Hepatocyte (in vitro differentiated cells): ENCODE data around the gene HIRIP3. TPM values are rescaled to one million over a fixed set of nuclear protein-coding genes. Genes with fewer than 3 reads are reported as not detected.

Source experiments
- DNase-seq: peaks from one replicate; pipeline ENCODE4 v3.0.0-alpha.2; 2016; ENCODE audit warnings: low spot score
- H2AFZ ChIP-seq: fragments of 200-600 bp; sonication (generic); 2 replicates; pipeline ENCODE4 v1.6.0; 2016; ENCODE audit warnings: antibody characterized with exemption, mild to moderate bottlenecking
- H3K27ac ChIP-seq: fragments of 200-600 bp; sonication (generic); 2 replicates; pipeline ENCODE4 v1.5.1; 2016; ENCODE audit warnings: mild to moderate bottlenecking
- H3K27me3 ChIP-seq: fragments of 200-600 bp; sonication (generic); 2 replicates; pipeline ENCODE4 v1.6.1; 2016
- H3K36me3 ChIP-seq: fragments of 200-600 bp; sonication (generic); replicated peaks from 2 replicates; pipeline ENCODE4 v1.5.1; 2016; ENCODE audit warnings: low read depth; ENCODE audit not compliant: insufficient read depth
- H3K4me1 ChIP-seq: fragments of 200-600 bp; sonication (generic); 2 replicates; pipeline ENCODE4 v1.5.1; 2016; ENCODE audit warnings: mild to moderate bottlenecking, moderate library complexity; ENCODE audit not compliant: insufficient read depth
- H3K4me2 ChIP-seq: fragments of 200-600 bp; sonication (generic); 2 replicates; pipeline ENCODE4 v1.6.0; 2016
- H3K4me3 ChIP-seq: fragments of 200-600 bp; sonication (generic); 2 replicates; pipeline ENCODE4 v1.5.1; 2016; ENCODE audit warnings: mild to moderate bottlenecking
- H3K79me2 ChIP-seq: fragments of 200-600 bp; sonication (generic); 2 replicates; pipeline ENCODE4 v1.6.0; 2017; ENCODE audit warnings: mild to moderate bottlenecking
- H3K9me2 ChIP-seq: fragments of 200-600 bp; sonication (generic); replicated peaks from 2 replicates; pipeline ENCODE4 v1.6.0; 2017; ENCODE audit warnings: mild to moderate bottlenecking; ENCODE audit not compliant: insufficient read depth
- H3K9me3 ChIP-seq: fragments of 200-600 bp; sonication (generic); 2 replicates; pipeline ENCODE4 v1.5.1; 2016; ENCODE audit warnings: low read depth, mild to moderate bottlenecking
- H4K20me1 ChIP-seq: fragments of 200-600 bp; sonication (generic); 2 replicates; pipeline ENCODE4 v1.6.0; 2016; ENCODE audit warnings: mild to moderate bottlenecking; ENCODE audit not compliant: insufficient read depth, poor library complexity, severe bottlenecking
- CTCF ChIP-seq: fragments of 200-600 bp; sonication (generic); IDR thresholded peaks from 2 replicates; pipeline ENCODE4 v1.5.1; 2016; ENCODE audit warnings: antibody characterized with exemption, mild to moderate bottlenecking; ENCODE audit not compliant: poor library complexity
- EZH2 ChIP-seq: fragments of 200-600 bp; sonication (generic); IDR thresholded peaks from 2 replicates; pipeline ENCODE4 v1.6.1; 2016; ENCODE audit warnings: antibody characterized with exemption, mild to moderate bottlenecking, borderline replicate concordance
- EZH2phosphoT487 ChIP-seq: fragments of 200-600 bp; sonication (generic); IDR thresholded peaks from one replicate; pipeline ENCODE4 v1.6.1; 2018; ENCODE audit warnings: antibody characterized with exemption, mild to moderate bottlenecking, low read depth, moderate library complexity; ENCODE audit not compliant: unreplicated experiment, severe bottlenecking
- WGBS: methylation state at CpG from one replicate; pipeline ENCODE4 v1.1.6; 2016; ENCODE audit warnings: low lambda C conversion rate; ENCODE audit errors: missing lambda C conversion rate; 5-methylcytosine and 5-hydroxymethylcytosine counted together
- polyA plus RNA-seq: library from polyadenylated mRNA; unstranded; fragments of >200 nt; fragmentation: Nextera tagmentation; extraction: Ambion mirVana; gene quantifications from 2 replicates; pipeline ENCODE4 v1.2.1, GENCODE V29; 2016
- total RNA-seq: library from RNA; depleted of rRNA; stranded (reverse); fragments of >200 nt; gene quantifications from 2 replicates; pipeline ENCODE4 v1.2.3, GENCODE V29; 2014

HIRIP3 gene
- total and polyA plus RNA-seq, 2 experiments from 2014 or later: 10.6 to 12.9 TPM

GRCh38 chr16:29990883-29991570 lies 4.4 kb downstream of the HIRIP3 start:
- no peaks in the 10 kb centered on the region for H3K36me3 ChIP-seq
- H3K4me2 ChIP-seq: no peak overlapping the region
- no peak for TF ChIP-seq EZH2
- no peak for TF ChIP-seq CTCF
- TF ChIP-seq EZH2phosphoT487: no peak
- no peaks in the 10 kb centered on the region for H3K79me2 ChIP-seq
- DNase-seq: no peak
- 95% methylated on average over 25 of the region's 35 CpGs for WGBS
- no peak overlapping the region for H2AFZ ChIP-seq
- H3K27me3 ChIP-seq: no peaks in the 10 kb centered on the region
- H3K4me3 ChIP-seq: no peak overlapping the region
- H3K9me3 ChIP-seq: no peaks in the 10 kb centered on the region
- peaks cover 9% of the 10 kb centered on the region for H3K4me1 ChIP-seq
- H3K27ac ChIP-seq: no peak overlapping the region
- no peaks in the 10 kb centered on the region for H3K9me2 ChIP-seq
- H4K20me1 ChIP-seq: no peaks in the 10 kb centered on the region

- Histone ChIP-seq H3K9me2 (no peaks in the 10 kb centered on the region), H3K27me3 (no peaks in the 10 kb centered on the region), H3K79me2 (no peaks in the 10 kb centered on the region), H3K9me3 (no peaks in the 10 kb centered on the region), H3K36me3 (no peaks in the 10 kb centered on the region), H3K4me1 (peaks cover 9% of the 10 kb centered on the region), H3K4me2 (no peak overlapping the region), H3K4me3 (no peak overlapping the region), H4K20me1 (no peaks in the 10 kb centered on the region), H3K27ac (no peak overlapping the region), H2AFZ (no peak overlapping the region)
- 73% methylated on average over 2 of the region's 2 CpGs for WGBS
- DNase-seq: no peak
- TF ChIP-seq EZH2phosphoT487: no peak
- TF ChIP-seq EZH2: no peak
- TF ChIP-seq CTCF: no peak
These were observed 5.4 kb downstream of the HIRIP3 start for GRCh38 chr16:29990034-29990433.

- H3K9me3 ChIP-seq: no peaks in the 10 kb centered on the region
- no peak overlapping the region for H3K4me2 ChIP-seq
- no peak for DNase-seq
- no peaks in the 10 kb centered on the region for H3K27me3 ChIP-seq
- TF ChIP-seq EZH2 (no peak), CTCF (no peak), EZH2phosphoT487 (no peak)
- H2AFZ ChIP-seq: no peak overlapping the region
- H3K4me1 ChIP-seq: peaks cover 2% of the 10 kb centered on the region
- H4K20me1 ChIP-seq: no peaks in the 10 kb centered on the region
- no peaks in the 10 kb centered on the region for H3K36me3 ChIP-seq
- no peaks in the 10 kb centered on the region for H3K79me2 ChIP-seq
- H3K27ac ChIP-seq: no peak overlapping the region
- no peak overlapping the region for H3K4me3 ChIP-seq
- WGBS: 93% methylated on average over 23 of the region's 23 CpGs
- H3K9me2 ChIP-seq: no peaks in the 10 kb centered on the region
These were observed 6.1 kb downstream of the HIRIP3 start for GRCh38 chr16:29989111-29989858.
